HG03039 (cell line): ENCODE measurements around the gene PTBP1.
"Not testable (repeated sequence)": the region's sequence is repeated elsewhere in the genome, so short reads cannot be mapped to it uniquely, and the experiment has no call there.

Experiments
- ATAC-seq: cut with Tn5 transposase; IDR thresholded peaks from one replicate; pipeline ENCODE4 v1.9.1; 2021; ENCODE audit warnings: mild to moderate bottlenecking, moderate library complexity; ENCODE audit not compliant: unreplicated experiment

The PTBP1 gene

DNA sequence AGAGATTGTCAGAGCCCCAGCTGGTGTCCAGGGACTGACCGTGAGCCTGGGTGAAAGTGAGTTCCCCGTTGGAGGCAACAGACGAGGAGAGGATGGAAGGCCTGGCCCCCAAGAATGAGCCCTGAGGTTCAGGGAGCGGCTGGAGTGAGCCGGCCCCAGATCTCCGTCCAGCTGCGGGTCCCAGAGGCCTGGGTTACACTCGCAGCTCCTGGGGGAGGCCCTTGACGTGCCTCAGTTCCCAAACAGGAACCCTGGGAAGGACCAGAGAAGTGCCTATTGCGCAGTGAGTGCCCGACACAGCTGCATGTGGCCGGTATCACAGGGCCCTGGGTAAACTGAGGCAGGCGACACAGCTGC lies 53.7 kb downstream of the PTBP1 start:
- ATAC-seq = no peak

DNA sequence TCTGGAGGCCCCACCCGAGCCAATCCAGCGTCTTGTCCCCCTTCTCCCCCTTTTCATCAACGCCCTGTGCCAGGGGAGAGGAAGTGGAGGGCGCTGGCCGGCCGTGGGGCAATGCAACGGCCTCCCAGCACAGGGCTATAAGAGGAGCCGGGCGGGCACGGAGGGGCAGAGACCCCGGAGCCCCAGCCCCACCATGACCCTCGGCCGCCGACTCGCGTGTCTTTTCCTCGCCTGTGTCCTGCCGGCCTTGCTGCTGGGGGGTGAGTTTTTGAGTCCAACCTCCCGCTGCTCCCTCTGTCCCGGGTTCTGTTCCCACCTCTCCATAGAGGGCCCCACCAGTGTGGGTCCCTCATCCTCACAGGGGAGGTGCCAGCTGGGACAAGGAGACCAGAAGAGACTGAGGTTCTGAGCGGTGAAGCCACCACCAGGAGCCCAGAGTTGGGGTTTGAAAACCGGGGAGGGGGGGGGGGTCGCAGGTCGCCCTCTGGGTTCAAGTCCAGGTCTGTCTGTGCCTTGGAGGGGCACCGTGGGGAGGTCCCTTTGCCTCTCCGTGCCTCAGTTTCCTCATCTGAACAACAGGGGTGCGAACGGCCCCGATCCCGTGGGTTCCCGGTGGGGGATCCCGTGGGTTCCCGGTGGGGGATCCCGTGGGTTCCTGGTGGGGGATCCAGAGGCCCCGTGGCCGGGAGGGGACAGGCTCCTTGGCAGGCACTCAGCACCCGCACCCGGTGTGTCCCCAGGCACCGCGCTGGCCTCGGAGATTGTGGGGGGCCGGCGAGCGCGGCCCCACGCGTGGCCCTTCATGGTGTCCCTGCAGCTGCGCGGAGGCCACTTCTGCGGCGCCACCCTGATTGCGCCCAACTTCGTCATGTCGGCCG lies 55.1 kb downstream of the PTBP1 start, which contains the start of gene ELANE:
TSS of gene ELANE (plus strand) at position 168 of the 878 bp plus-strand sequence. CDS start at position 194, 26 bp downstream.
- ATAC-seq = no peak

GRCh38 chr19:853014-853585 lies 55.8 kb downstream of the PTBP1 start:
- no peak for ATAC-seq

DNA sequence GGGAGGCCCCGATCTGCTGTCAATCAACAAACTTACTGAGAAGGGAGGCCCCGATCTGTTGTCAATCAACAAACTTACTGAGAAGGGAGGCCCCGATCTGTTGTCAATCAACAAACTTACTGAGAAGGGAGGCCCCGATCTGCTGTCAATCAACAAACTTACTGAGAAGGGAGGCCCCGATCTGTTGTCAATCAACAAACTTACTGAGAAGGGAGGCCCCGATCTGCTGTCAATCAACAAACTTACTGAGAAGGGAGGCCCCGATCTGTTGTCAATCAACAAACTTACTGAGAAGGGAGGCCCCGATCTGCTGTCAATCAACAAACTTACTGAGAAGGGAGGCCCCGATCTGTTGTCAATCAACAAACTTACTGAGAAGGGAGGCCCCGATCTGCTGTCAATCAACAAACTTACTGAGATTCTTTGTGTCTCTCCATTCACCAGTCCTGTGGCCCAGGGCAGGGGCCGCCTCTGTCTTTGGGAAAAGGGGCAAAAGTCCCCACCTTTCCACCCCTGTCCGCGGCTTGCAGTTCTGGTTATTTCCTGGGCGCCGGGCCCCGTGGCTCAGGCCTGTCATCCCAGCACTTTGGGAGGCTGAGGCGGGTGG lies 56.5 kb downstream of the PTBP1 start:
- not testable (repeated sequence) for ATAC-seq

DNA sequence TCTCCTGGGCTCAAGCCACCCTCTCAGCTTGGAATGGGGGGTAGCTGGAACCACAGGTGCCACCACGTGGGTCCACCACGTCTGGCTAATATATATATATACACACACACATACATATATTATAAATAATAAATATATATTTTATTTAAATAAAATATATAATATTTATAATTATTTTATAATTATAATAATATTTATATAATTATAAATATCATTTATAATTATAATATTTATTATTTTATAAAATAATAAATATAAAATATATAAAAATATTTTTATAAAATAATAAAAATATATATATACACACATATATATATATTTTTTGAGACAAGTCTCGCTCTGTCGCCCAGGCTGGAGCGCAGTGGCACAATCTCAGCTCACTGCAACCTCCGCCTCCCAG lies 57.3 kb downstream of the PTBP1 start:
- ATAC-seq = no peak

DNA sequence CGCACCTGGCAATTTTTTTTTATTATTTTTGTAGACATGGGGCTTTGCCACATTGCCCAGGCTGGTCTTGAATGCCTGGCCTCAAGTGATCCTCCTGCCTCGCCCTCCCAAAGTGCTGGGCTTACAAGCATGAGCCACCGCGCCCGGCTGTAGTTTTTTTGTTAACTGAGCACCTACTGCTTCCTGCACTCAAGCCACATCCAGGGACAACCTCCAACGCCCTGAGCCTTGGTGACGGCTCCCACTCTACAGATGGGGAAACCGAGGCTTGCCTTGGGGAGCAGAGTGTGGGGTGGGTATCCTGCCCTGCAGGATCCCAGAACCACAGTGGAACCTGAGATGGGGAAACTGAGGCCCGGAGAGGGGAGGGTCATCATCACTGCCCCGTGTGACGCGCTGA lies 57.9 kb downstream of the PTBP1 start:
- ATAC-seq = no peak

GRCh38 chr19:855566-856120 lies 58.4 kb downstream of the PTBP1 start:
- no peak for ATAC-seq

DNA sequence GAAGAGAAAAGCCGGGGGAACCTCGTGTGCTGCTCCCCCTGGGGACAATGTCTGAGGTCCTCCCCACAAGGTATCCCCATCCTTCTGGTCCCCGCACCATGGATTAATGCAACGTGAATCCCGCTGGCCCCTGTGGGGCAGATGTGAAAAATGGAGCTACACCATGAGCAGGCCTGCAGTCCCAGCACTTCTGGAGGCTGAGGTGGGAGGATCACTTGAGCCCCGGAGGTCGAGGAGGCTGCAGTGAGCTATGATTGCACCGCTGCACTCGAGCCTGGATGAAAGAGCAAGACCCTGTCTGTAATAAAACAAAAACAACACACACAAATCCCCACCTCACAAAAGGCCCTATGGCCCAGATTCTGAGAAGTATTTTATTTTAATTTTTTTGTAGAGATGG lies 61.0 kb downstream of the PTBP1 start:
- ATAC-seq = no peak

DNA sequence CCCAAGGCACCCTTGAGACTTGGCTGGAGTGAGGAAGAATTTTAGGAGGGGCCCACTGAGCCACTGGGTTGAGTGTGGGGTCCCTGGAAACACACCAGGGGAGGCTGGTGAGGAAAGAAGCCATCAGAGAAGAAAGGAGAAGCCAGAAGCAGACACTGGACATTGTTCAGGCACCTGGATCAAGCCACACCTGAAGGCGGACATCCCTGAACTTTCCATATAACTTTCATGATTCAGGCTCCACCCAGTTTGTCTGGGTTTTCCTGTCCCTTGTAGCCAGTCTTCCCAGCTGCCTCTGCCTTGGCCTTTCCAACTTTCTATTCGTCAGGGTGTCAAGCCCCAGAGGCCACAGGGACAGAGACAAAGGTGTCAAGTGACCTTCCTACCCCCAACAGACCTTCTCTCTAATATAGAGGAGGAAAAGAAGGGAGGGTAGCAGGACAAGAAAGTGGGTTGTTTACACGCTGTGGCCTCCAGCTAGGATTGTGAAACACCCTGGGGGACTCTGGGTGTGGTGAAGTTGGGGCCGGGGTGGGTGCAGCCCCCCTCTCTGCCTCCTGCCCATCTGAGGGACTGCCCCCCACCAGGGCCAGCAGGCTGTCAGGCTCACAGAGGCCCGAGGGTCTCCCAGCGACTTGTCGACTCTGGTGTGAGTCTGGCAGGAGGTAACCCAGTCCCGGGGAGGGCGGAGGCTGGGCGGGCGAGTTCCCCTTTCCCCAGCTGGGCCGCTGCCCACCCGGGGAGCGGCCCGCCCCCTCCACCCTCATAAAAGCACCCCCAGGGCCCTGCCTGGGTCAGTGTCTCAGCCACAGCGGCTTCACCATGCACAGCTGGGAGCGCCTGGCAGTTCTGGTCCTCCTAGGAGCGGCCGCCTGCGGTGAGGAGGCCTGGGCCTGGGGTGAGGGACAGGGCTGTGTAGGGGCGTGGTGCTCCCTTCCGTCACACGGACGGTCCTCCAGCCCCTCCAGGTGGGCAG lies 61.9 kb downstream of the PTBP1 start, which contains the start of gene CFD:
TSS of gene CFD (plus strand) at position 797 of the 976 bp plus-strand sequence. CDS start at position 823, 26 bp downstream.
- no peak for ATAC-seq

GRCh38 chr19:861141-861755 lies 64.0 kb downstream of the PTBP1 start:
- ATAC-seq = no peak
